ENCODE data around the gene KCNIP1. TPM values are rescaled to one million over a fixed set of nuclear protein-coding genes. Genes with fewer than 3 reads are reported as not detected.

Gene KCNIP1
- total RNA-seq, 1 donor: not detected

- Histone ChIP-seq H3K27me3 (ENCODE audit: insufficient read depth, low read length) (peaks cover 19% of the 10 kb centered on the region), H3K4me1 (ENCODE audit: insufficient read depth, low read length) (no peaks in the 10 kb centered on the region), H3K9me3 (ENCODE audit: low read depth, low read length) (no peaks in the 10 kb centered on the region), H3K4me3 (ENCODE audit: low read length) (no peak overlapping the region)
Measured at GRCh38 chr5:170571875-170572852, 68.3 kb downstream of the KCNIP1 start.

- peaks cover 19% of the 10 kb centered on the region for H3K27me3 ChIP-seq (ENCODE audit: insufficient read depth, low read length)
- no peak overlapping the region for H3K4me3 ChIP-seq (ENCODE audit: low read length)
- no peaks in the 10 kb centered on the region for H3K9me3 ChIP-seq (ENCODE audit: low read depth, low read length)
- no peaks in the 10 kb centered on the region for H3K4me1 ChIP-seq (ENCODE audit: insufficient read depth, low read length)
Measured at GRCh38 chr5:170573114-170573513, 69.3 kb downstream of the KCNIP1 start.

- H3K4me1 ChIP-seq (ENCODE audit: insufficient read depth, low read length): no peaks in the 10 kb centered on the region
- H3K9me3 ChIP-seq (ENCODE audit: low read depth, low read length): no peaks in the 10 kb centered on the region
- H3K27me3 ChIP-seq (ENCODE audit: insufficient read depth, low read length): peaks cover 19% of the 10 kb centered on the region
- no peak overlapping the region for H3K4me3 ChIP-seq (ENCODE audit: low read length)
Measured at GRCh38 chr5:170573660-170574059, 69.8 kb downstream of the KCNIP1 start.

GRCh38 chr5:170576602-170577535 lies 73.0 kb downstream of the KCNIP1 start:
- H3K4me1 ChIP-seq (ENCODE audit: insufficient read depth, low read length): no peaks in the 10 kb centered on the region
- peaks cover 14% of the 10 kb centered on the region for H3K27me3 ChIP-seq (ENCODE audit: insufficient read depth, low read length)
- H3K9me3 ChIP-seq (ENCODE audit: low read depth, low read length): no peaks in the 10 kb centered on the region
- no peak overlapping the region for H3K4me3 ChIP-seq (ENCODE audit: low read length)

GRCh38 chr5:170579601-170580000 lies 75.8 kb downstream of the KCNIP1 start:
- H3K27me3 ChIP-seq (ENCODE audit: insufficient read depth, low read length): peaks cover 3% of the 10 kb centered on the region
- no peaks in the 10 kb centered on the region for H3K4me1 ChIP-seq (ENCODE audit: insufficient read depth, low read length)
- H3K4me3 ChIP-seq (ENCODE audit: low read length): no peak overlapping the region
- no peaks in the 10 kb centered on the region for H3K9me3 ChIP-seq (ENCODE audit: low read depth, low read length)

- H3K9me3 ChIP-seq (ENCODE audit: low read depth, low read length): no peaks in the 10 kb centered on the region
- H3K4me3 ChIP-seq (ENCODE audit: low read length): no peak overlapping the region
- no peaks in the 10 kb centered on the region for H3K27me3 ChIP-seq (ENCODE audit: insufficient read depth, low read length)
- H3K4me1 ChIP-seq (ENCODE audit: insufficient read depth, low read length): no peaks in the 10 kb centered on the region
Measured at GRCh38 chr5:170581211-170581610, 77.4 kb downstream of the KCNIP1 start.

GRCh38 chr5:170582644-170583330 lies 79.0 kb downstream of the KCNIP1 start:
- Histone ChIP-seq H3K27me3 (ENCODE audit: insufficient read depth, low read length) (no peaks in the 10 kb centered on the region), H3K4me3 (ENCODE audit: low read length) (no peak overlapping the region), H3K4me1 (ENCODE audit: insufficient read depth, low read length) (no peaks in the 10 kb centered on the region), H3K9me3 (ENCODE audit: low read depth, low read length) (no peaks in the 10 kb centered on the region)

- no peaks in the 10 kb centered on the region for H3K27me3 ChIP-seq (ENCODE audit: insufficient read depth, low read length)
- H3K9me3 ChIP-seq (ENCODE audit: low read depth, low read length): no peaks in the 10 kb centered on the region
- H3K4me3 ChIP-seq (ENCODE audit: low read length): no peak overlapping the region
- H3K4me1 ChIP-seq (ENCODE audit: insufficient read depth, low read length): no peaks in the 10 kb centered on the region
Measured at GRCh38 chr5:170584003-170584402, 80.2 kb downstream of the KCNIP1 start.

- no peak overlapping the region for H3K4me3 ChIP-seq (ENCODE audit: low read length)
- no peaks in the 10 kb centered on the region for H3K4me1 ChIP-seq (ENCODE audit: insufficient read depth, low read length)
- no peaks in the 10 kb centered on the region for H3K9me3 ChIP-seq (ENCODE audit: low read depth, low read length)
- H3K27me3 ChIP-seq (ENCODE audit: insufficient read depth, low read length): no peaks in the 10 kb centered on the region
Measured at GRCh38 chr5:170584450-170585058, 80.7 kb downstream of the KCNIP1 start.

GRCh38 chr5:170585273-170585948 lies 81.6 kb downstream of the KCNIP1 start:
- no peaks in the 10 kb centered on the region for H3K4me1 ChIP-seq (ENCODE audit: insufficient read depth, low read length)
- H3K4me3 ChIP-seq (ENCODE audit: low read length): no peak overlapping the region
- no peaks in the 10 kb centered on the region for H3K27me3 ChIP-seq (ENCODE audit: insufficient read depth, low read length)
- no peaks in the 10 kb centered on the region for H3K9me3 ChIP-seq (ENCODE audit: low read depth, low read length)

- Histone ChIP-seq H3K27me3 (ENCODE audit: insufficient read depth, low read length) (no peaks in the 10 kb centered on the region), H3K9me3 (ENCODE audit: low read depth, low read length) (no peaks in the 10 kb centered on the region), H3K4me1 (ENCODE audit: insufficient read depth, low read length) (no peaks in the 10 kb centered on the region), H3K4me3 (ENCODE audit: low read length) (no peak overlapping the region)
Measured at GRCh38 chr5:170587808-170588207, 84.0 kb downstream of the KCNIP1 start.

- H3K4me3 ChIP-seq (ENCODE audit: low read length): no peak overlapping the region
- H3K27me3 ChIP-seq (ENCODE audit: insufficient read depth, low read length): no peaks in the 10 kb centered on the region
- H3K4me1 ChIP-seq (ENCODE audit: insufficient read depth, low read length): no peaks in the 10 kb centered on the region
- no peaks in the 10 kb centered on the region for H3K9me3 ChIP-seq (ENCODE audit: low read depth, low read length)
Measured at GRCh38 chr5:170589643-170590042, 85.8 kb downstream of the KCNIP1 start.

- Histone ChIP-seq H3K27me3 (ENCODE audit: insufficient read depth, low read length) (no peaks in the 10 kb centered on the region), H3K4me1 (ENCODE audit: insufficient read depth, low read length) (no peaks in the 10 kb centered on the region), H3K9me3 (ENCODE audit: low read depth, low read length) (no peaks in the 10 kb centered on the region), H3K4me3 (ENCODE audit: low read length) (no peak overlapping the region)
Measured at GRCh38 chr5:170590566-170590965, 86.7 kb downstream of the KCNIP1 start.

- no peaks in the 10 kb centered on the region for H3K9me3 ChIP-seq (ENCODE audit: low read depth, low read length)
Measured at GRCh38 chr5:170591054-170591453, 87.2 kb downstream of the KCNIP1 start.

More at GRCh38 chr5:170591054-170591453, 87.2 kb downstream of the KCNIP1 start:
- Histone ChIP-seq H3K4me3 (ENCODE audit: low read length) (no peak overlapping the region), H3K4me1 (ENCODE audit: insufficient read depth, low read length) (no peaks in the 10 kb centered on the region), H3K27me3 (ENCODE audit: insufficient read depth, low read length) (no peaks in the 10 kb centered on the region)

Measured in mononuclear cell (primary cell).